Thyroid gland (tissue), 4 donors: ENCODE measurements around the gene DZIP3. TPM values are rescaled to one million over a fixed set of nuclear protein-coding genes. Genes with fewer than 3 reads are reported as not detected.

ENCODE experiments used
- DNase-seq, 2 donors: peaks; one replicate each; pipeline ENCODE4 v3.0.0-alpha.2; 2019
- H3K27ac ChIP-seq, 3 donors: fragments of 200-600 bp; sonication (generic); 1 replicate in 2 of 3; 2 replicates in 1 of 3; pipeline ENCODE4 v1.5.1; 2016 to 2019; ENCODE audit warnings: mild to moderate bottlenecking in 1 of 3, moderate library complexity in 1 of 3
- H3K27me3 ChIP-seq: fragments of 200-600 bp; sonication (generic); one replicate; pipeline ENCODE4 v1.5.1; 2019
- H3K36me3 ChIP-seq, 2 donors: fragments of 200-600 bp; sonication (generic); one replicate each; pipeline ENCODE4 v1.5.1; 2016 to 2019
- H3K4me1 ChIP-seq, 2 donors: fragments of 200-600 bp; sonication (generic); one replicate each; pipeline ENCODE4 v1.5.1; 2017 to 2019
- H3K4me3 ChIP-seq, 3 donors: fragments of 200-600 bp; sonication (generic); replicated peaks in 1 of 3; 1 replicate in 2 of 3; 2 replicates in 1 of 3; pipeline ENCODE4 v1.5.1; 2016; ENCODE audit warnings: mild to moderate bottlenecking in 1 of 3
- H3K9me3 ChIP-seq: fragments of 200-600 bp; sonication (generic); one replicate; pipeline ENCODE4 v1.5.1; 2017
- POLR2A ChIP-seq, 2 donors: fragments of 450-650 bp; IDR thresholded peaks; one replicate each; pipeline ENCODE4 v1.6.1; 2017; ENCODE audit warnings: antibody characterized with exemption in 2 of 2, mild to moderate bottlenecking in 2 of 2, moderate library complexity in 1 of 2
- WGBS, 2 donors: methylation state at CpG; one replicate each; pipeline ENCODE4 v1.1.5; 2017; 5-methylcytosine and 5-hydroxymethylcytosine counted together
- intact Hi-C: fragments of 100-400 bp; cut with DNase I; formaldehyde crosslinking; loops from one replicate; pipeline ENCODE4 v1.15.1; 2023
- total RNA-seq, 4 donors: library from RNA; depleted of rRNA; stranded (reverse); fragments of >200 nt; gene quantifications; one replicate each; pipeline ENCODE4 v1.2.3, GENCODE V29; 2016
- TF ChIP-seq, protein P1 (sequence below), 6 experiments: fragments of 200-600 bp in 3 of 6; fragments of 450-650 bp in 3 of 6; sonication (generic) in 3 of 6; IDR thresholded peaks; one replicate each; pipeline ENCODE4 v1.5.1; 2016 to 2019; ENCODE audit warnings: antibody characterized with exemption in 6 of 6, mild to moderate bottlenecking in 2 of 6, inconsistent platforms in 1 of 6, moderate library complexity in 1 of 6

Gene DZIP3
- total RNA-seq, 4 donors from 2014 or later: 11.2 to 23.2 (median 18.7) TPM

GRCh38 chr3:108595321-108595720 lies 5.8 kb downstream of the DZIP3 start:
- 97 to 98% methylated on average over 2 of the region's 2 CpGs for WGBS, 2 donors
- DNase-seq: no peak
- TF ChIP-seq POLR2A (IDR thresholded peaks at IDR 0.05): no peak
- TF ChIP-seq, protein P1, sequence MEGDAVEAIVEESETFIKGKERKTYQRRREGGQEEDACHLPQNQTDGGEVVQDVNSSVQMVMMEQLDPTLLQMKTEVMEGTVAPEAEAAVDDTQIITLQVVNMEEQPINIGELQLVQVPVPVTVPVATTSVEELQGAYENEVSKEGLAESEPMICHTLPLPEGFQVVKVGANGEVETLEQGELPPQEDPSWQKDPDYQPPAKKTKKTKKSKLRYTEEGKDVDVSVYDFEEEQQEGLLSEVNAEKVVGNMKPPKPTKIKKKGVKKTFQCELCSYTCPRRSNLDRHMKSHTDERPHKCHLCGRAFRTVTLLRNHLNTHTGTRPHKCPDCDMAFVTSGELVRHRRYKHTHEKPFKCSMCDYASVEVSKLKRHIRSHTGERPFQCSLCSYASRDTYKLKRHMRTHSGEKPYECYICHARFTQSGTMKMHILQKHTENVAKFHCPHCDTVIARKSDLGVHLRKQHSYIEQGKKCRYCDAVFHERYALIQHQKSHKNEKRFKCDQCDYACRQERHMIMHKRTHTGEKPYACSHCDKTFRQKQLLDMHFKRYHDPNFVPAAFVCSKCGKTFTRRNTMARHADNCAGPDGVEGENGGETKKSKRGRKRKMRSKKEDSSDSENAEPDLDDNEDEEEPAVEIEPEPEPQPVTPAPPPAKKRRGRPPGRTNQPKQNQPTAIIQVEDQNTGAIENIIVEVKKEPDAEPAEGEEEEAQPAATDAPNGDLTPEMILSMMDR (IDR thresholded peaks at IDR 0.05): no peak
- Histone ChIP-seq H3K4me1 (peaks cover 6 to 9% of the 10 kb centered on the region in 2 donors), H3K36me3 (no peaks in the 10 kb centered on the region), H3K9me3 (no peaks in the 10 kb centered on the region), H3K27me3 (no peaks in the 10 kb centered on the region), H3K27ac (no peak overlapping the region), H3K4me3 (no peak overlapping the region)
- intact Hi-C loops: no loop called here

- 84 to 96% methylated on average over 5 of the region's 5 CpGs for WGBS, 2 donors
- TF ChIP-seq POLR2A (IDR thresholded peaks at IDR 0.05): no peak
- TF ChIP-seq, protein P1 (IDR thresholded peaks at IDR 0.05): no peak
Measured at GRCh38 chr3:108598375-108598774, 8.9 kb downstream of the DZIP3 start.

GRCh38 chr3:108599677-108600409 lies 10.3 kb downstream of the DZIP3 start:
- intact Hi-C loops: loop anchor here (10.0 kb wide), 1 partner anchor 1165 kb away; no protein-coding TSS in a partner anchor
- Histone ChIP-seq H3K27me3 (no peaks in the 10 kb centered on the region), H3K27ac (no peak overlapping the region), H3K4me1 (peaks cover 7 to 11% of the 10 kb centered on the region in 2 donors), H3K4me3 (no peak overlapping the region), H3K9me3 (no peaks in the 10 kb centered on the region), H3K36me3 (no peaks in the 10 kb centered on the region)
- WGBS, 2 donors: 89 to 96% methylated on average over 1 of the region's 1 CpG
- DNase-seq: no peak
- no peak for TF ChIP-seq POLR2A (IDR thresholded peaks at IDR 0.05)
- TF ChIP-seq, protein P1 (IDR thresholded peaks at IDR 0.05): no peak

More at GRCh38 chr3:108598375-108598774, 8.9 kb downstream of the DZIP3 start:
- DNase-seq: no peak
- Histone ChIP-seq H3K9me3 (no peaks in the 10 kb centered on the region), H3K27ac (no peak overlapping the region), H3K4me3 (no peak overlapping the region), H3K27me3 (no peaks in the 10 kb centered on the region), H3K36me3 (no peaks in the 10 kb centered on the region), H3K4me1 (peaks cover 7 to 11% of the 10 kb centered on the region in 2 donors)
- intact Hi-C loops: no loop called here

- intact Hi-C loops: loop anchor here (10.0 kb wide), 1 partner anchor 1168 kb away; no protein-coding TSS in a partner anchor
- H3K27ac ChIP-seq: peak overlapping the region; percentile 21 to 66 (median 34)
- DNase-seq: peak; percentile 42 to 60
- H3K9me3 ChIP-seq: no peaks in the 10 kb centered on the region
- 28 to 35% methylated on average over 5 of the region's 5 CpGs for WGBS, 2 donors
- peaks cover 7 to 11% of the 10 kb centered on the region in 2 donors for H3K4me1 ChIP-seq
- H3K4me3 ChIP-seq: no peak overlapping the region
- no peaks in the 10 kb centered on the region for H3K36me3 ChIP-seq
- no peak for TF ChIP-seq POLR2A (IDR thresholded peaks at IDR 0.05)
- TF ChIP-seq, protein P1 (IDR thresholded peaks at IDR 0.05): peak in 1 of 6 experiments; percentile 24
- no peaks in the 10 kb centered on the region for H3K27me3 ChIP-seq
Measured at GRCh38 chr3:108602249-108602934, 12.9 kb downstream of the DZIP3 start.

DNA sequence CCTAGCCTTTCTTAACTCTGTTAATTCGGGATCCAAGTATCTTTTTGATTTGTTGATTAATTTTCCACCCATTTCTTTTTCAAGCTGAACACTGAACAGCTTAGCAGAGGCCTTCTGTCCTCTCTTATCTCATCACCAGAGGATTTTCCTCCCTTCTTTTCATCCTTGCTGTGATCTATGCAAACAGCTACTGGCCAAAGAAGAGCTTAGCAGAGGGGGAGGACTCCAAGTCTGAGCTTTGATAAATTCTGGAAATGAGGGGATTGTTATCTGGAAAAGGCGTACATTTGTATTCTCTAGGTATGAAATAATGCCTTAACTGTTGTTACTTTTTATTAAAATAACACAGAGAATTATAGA lies 13.4 kb downstream of the DZIP3 start:
- Histone ChIP-seq H3K27me3 (no peaks in the 10 kb centered on the region), H3K4me1 (peaks cover 7 to 11% of the 10 kb centered on the region in 2 donors), H3K4me3 (no peak overlapping the region), H3K27ac (peak overlapping the region in 2 of 3 donors; percentile 5 to 66), H3K36me3 (no peaks in the 10 kb centered on the region), H3K9me3 (no peaks in the 10 kb centered on the region)
- no peak for DNase-seq
- intact Hi-C loops: loop anchor here (10.0 kb wide), 1 partner anchor 1168 kb away; no protein-coding TSS in a partner anchor
- TF ChIP-seq, protein P1 (IDR thresholded peaks at IDR 0.05): no peak
- TF ChIP-seq POLR2A (IDR thresholded peaks at IDR 0.05): no peak
- WGBS, 2 donors: 68 to 75% methylated on average over 2 of the region's 2 CpGs
